K562 (cell line): Measurements from ENCODE around the gene TMIGD3. TPM values are rescaled to one million over a fixed set of nuclear protein-coding genes. Genes with fewer than 3 reads are reported as not detected.

Experiments used
- ATF4 ChIP-seq: fragments of 450-650 bp; formaldehyde crosslinking; IDR thresholded peaks from 2 replicates; pipeline ENCODE4 v1.4.0; 2022; ENCODE audit warnings: mild to moderate bottlenecking, moderate library complexity
- BCL6 ChIP-seq: fragments of 250-450 bp; sonication (Bioruptor Pico); IDR thresholded peaks from 2 replicates; pipeline ENCODE4 v1.4.0; 2020
- EHMT2 ChIP-seq: fragments of 450-650 bp; IDR thresholded peaks from 2 replicates; pipeline ENCODE4 v1.6.1; 2018; ENCODE audit warnings: antibody characterized with exemption
- ETV6 ChIP-seq, 3 experiments: fragments of 150-350 bp in 1 of 3; sonication (generic) in 1 of 3; formaldehyde crosslinking in 1 of 3; IDR thresholded peaks; 2 replicates each; pipeline versions ENCODE4 v1.6.1 to v1.8.0; 2014 to 2022; ENCODE audit warnings: borderline replicate concordance in 2 of 3, low read depth in 2 of 3, antibody characterized with exemption in 1 of 3, low read length in 1 of 3, mild to moderate bottlenecking in 1 of 3, missing genetic modification reagents in 1 of 3
- GMEB1 ChIP-seq: fragments of 250-450 bp; sonication (Bioruptor Pico); IDR thresholded peaks from 2 replicates; pipeline ENCODE4 v1.4.0; 2020; ENCODE audit warnings: mild to moderate bottlenecking
- HEY1 ChIP-seq: fragments of 250-450 bp; sonication (Bioruptor Pico); IDR thresholded peaks from 2 replicates; pipeline ENCODE4 v1.5.0; 2020; ENCODE audit warnings: mild to moderate bottlenecking, moderate library complexity, borderline replicate concordance
- KLF6 ChIP-seq: fragments of 250-450 bp; sonication (Bioruptor Pico); IDR thresholded peaks from 2 replicates; pipeline ENCODE4 v1.4.0; 2020; ENCODE audit warnings: mild to moderate bottlenecking, moderate library complexity, borderline replicate concordance
- MAZ ChIP-seq, 2 experiments: fragments of 450-650 bp in 1 of 2; sonication (generic) in 1 of 2; formaldehyde crosslinking; IDR thresholded peaks in 1 of 2; conservative IDR thresholded peaks in 1 of 2; 2 replicates each; pipeline versions ENCODE4 v1.4.0 to v1.5.0; 2020; ENCODE audit warnings: mild to moderate bottlenecking in 1 of 2, missing genetic modification reagents in 1 of 2
- MEF2A ChIP-seq: IDR thresholded peaks from 2 replicates; pipeline ENCODE4 v1.6.1; 2011; ENCODE audit warnings: low read depth, mild to moderate bottlenecking, low read length, moderate library complexity; ENCODE audit not compliant: control insufficient read depth
- MEF2D ChIP-seq: conservative IDR thresholded peaks from 2 replicates; pipeline ENCODE4 v1.6.1; 2016; ENCODE audit warnings: low read depth, missing genetic modification characterization, missing compliant biosample characterization
- NFXL1 ChIP-seq: fragments of 450-650 bp; formaldehyde crosslinking; IDR thresholded peaks from 2 replicates; pipeline ENCODE4 v1.4.0; 2021; ENCODE audit warnings: mild to moderate bottlenecking
- PHTF2 ChIP-seq: fragments of 250-450 bp; sonication (Bioruptor Pico); IDR thresholded peaks from 2 replicates; pipeline ENCODE4 v1.5.0; 2021; ENCODE audit warnings: mild to moderate bottlenecking
- RBFOX2 ChIP-seq: fragments of 200-400 bp; formaldehyde crosslinking; IDR thresholded peaks from 2 replicates; pipeline ENCODE4 v1.6.1; 2017; ENCODE audit warnings: low read depth, mild to moderate bottlenecking, low read length, moderate library complexity
- SOX6 ChIP-seq: fragments of 450-650 bp; IDR thresholded peaks from 2 replicates; pipeline ENCODE4 v1.6.1; 2014; ENCODE audit warnings: mild to moderate bottlenecking
- SPI1 ChIP-seq: IDR thresholded peaks from 2 replicates; pipeline ENCODE4 v1.6.1; 2011; ENCODE audit warnings: low read depth, low read length, control low read depth, borderline replicate concordance
- USF1 ChIP-seq: sonication (generic); formaldehyde crosslinking; IDR thresholded peaks from 2 replicates; pipeline ENCODE4 v1.9.0; 2022; ENCODE audit warnings: mild to moderate bottlenecking, missing genetic modification reagents
- ZKSCAN3 ChIP-seq: fragments of 250-450 bp; sonication (Bioruptor Pico); IDR thresholded peaks from 2 replicates; pipeline ENCODE4 v1.4.0; 2020
- ZNF280B ChIP-seq: fragments of 250-450 bp; sonication (Bioruptor Pico); IDR thresholded peaks from 2 replicates; pipeline ENCODE4 v1.5.1; 2021; ENCODE audit warnings: mild to moderate bottlenecking
- ZNF395 ChIP-seq: fragments of 200-800 bp; sonication (Bioruptor generic); IDR thresholded peaks from 2 replicates; pipeline ENCODE4 v1.6.1; 2017; ENCODE audit warnings: missing genetic modification characterization, missing compliant biosample characterization
- ZNF449 ChIP-seq: fragments of 250-450 bp; sonication (Bioruptor Pico); IDR thresholded peaks from 2 replicates; pipeline ENCODE4 v1.8.0; 2022; ENCODE audit warnings: moderate library complexity, mild to moderate bottlenecking, inconsistent platforms
- polyA plus RNA-seq, 8 experiments: library from polyadenylated mRNA; depleted of rRNA in 4 of 8; stranded (reverse) in 5 of 8; unstranded in 3 of 8; fragments of >200 nt; fragmentation: Nextera tagmentation in 2 of 8; fragmentation: Illumina TruSeq in 1 of 8; extraction: Ambion mirVana in 2 of 8; extraction: Trizol in 1 of 8; gene quantifications; 2 replicates each; pipeline versions ENCODE4 v1.2.1 to v1.2.3, GENCODE V29; 2011 to 2014; ENCODE audit warnings: inconsistent platforms in 1 of 8, missing spikeins in 1 of 8
- total RNA-seq, 7 experiments: library from RNA; depleted of rRNA in 6 of 7; stranded (reverse); fragments of >200 nt in 6 of 7; fragmentation: Illumina TruSeq in 2 of 7; extraction: Trizol in 2 of 7; gene quantifications; 2 replicates each; pipeline versions ENCODE4 v1.2.1 to v1.2.3, GENCODE V29; 2011 to 2021; ENCODE audit warnings: low replicate concordance in 1 of 7

TMIGD3 gene
- total and polyA plus RNA-seq, 9 of the 15 experiments (the other 6 are each of a cell fraction or from before 2014, with no cell fraction given) = 0.11 to 0.13 (median 0.11) TPM; not detected in 6

GRCh38 chr1:111503585-111504060 is at the start of gene TMIGD3, which contains the start of gene ADORA3 (continued):
- TF ChIP-seq ZNF395 (CRISPR knock-in tag) = peak; percentile 78
- TF ChIP-seq HEY1 = no peak
- peak; percentile 70; the same call in 1 of the 2 replicates for TF ChIP-seq BCL6 (CRISPR knock-in tag)
- no peak for TF ChIP-seq SOX6
- TF ChIP-seq USF1 = no peak
- peak; percentile 37; the same call in 1 of the 2 replicates for TF ChIP-seq ZKSCAN3 (CRISPR knock-in tag)
- TF ChIP-seq MEF2A = no peak
- TF ChIP-seq MEF2D = 0 out of 2 replicates have a peak, but pooled peaks have one; percentile 58
- peak; percentile 92; the same call in 1 of the 2 replicates for TF ChIP-seq SPI1
- TF ChIP-seq PHTF2 (CRISPR knock-in tag) = no peak
- TF ChIP-seq ATF4 = peak; percentile 64
- TF ChIP-seq NFXL1 = peak; percentile 60; the same call in 1 of the 2 replicates
- peak; percentile 94; the same call in 1 of the 2 replicates for TF ChIP-seq KLF6 (CRISPR knock-in tag)
- no peak for TF ChIP-seq EHMT2
- peak; percentile 90 for TF ChIP-seq ZNF449
- peak in 1 of 2 experiments; percentile 75; a peak in 2 of 4 replicates for TF ChIP-seq ETV6 (IDR thresholded peaks at IDR 0.05; ENCODE audit: borderline replicate concordance in 1 of 2, low read depth in 2 of 2, low read length in 1 of 2)
- TF ChIP-seq ETV6 (CRISPR knock-in tag; IDR thresholded peaks at IDR 0.05; ENCODE audit: borderline replicate concordance) = no peak
- no peak for TF ChIP-seq RBFOX2
- 0 out of 2 replicates have a peak, but pooled peaks have one; percentile 41 for TF ChIP-seq ZNF280B (CRISPR knock-in tag)
- TF ChIP-seq MAZ (CRISPR knock-in tag; conservative IDR thresholded peaks at IDR 0.05 in 1 of 2, IDR thresholded peaks at IDR 0.05 in 1 of 2) = peak in 1 of 2 experiments; percentile 64; a peak in 1 of 4 replicates
- TF ChIP-seq GMEB1 = peak; percentile 56
